GM12865 (cell line): ENCODE results near the gene ANAPC4.

Source experiments
- DNase-seq: peaks from one replicate; pipeline ENCODE4 v3.0.0; 2010; ENCODE audit warnings: low read depth
- H3K4me3 ChIP-seq: 2 replicates; pipeline ENCODE4 v1.5.1; 2011; ENCODE audit warnings: mild to moderate bottlenecking, low read depth, low read length, control low read depth
- CTCF ChIP-seq: IDR thresholded peaks from 2 replicates; pipeline ENCODE4 v1.5.1; 2011; ENCODE audit warnings: low read length, control low read depth, low read depth, inconsistent platforms; ENCODE audit not compliant: insufficient read depth; ENCODE audit errors: missing control alignments

Gene ANAPC4

GRCh38 chr4:25402521-25402920, 25.5 kb downstream of the ANAPC4 start:
- no peak for DNase-seq
- no peak for TF ChIP-seq CTCF

GRCh38 chr4:25403699-25404098, 26.6 kb downstream of the ANAPC4 start:
- H3K4me3 ChIP-seq: no peak overlapping the region
- TF ChIP-seq CTCF: no peak
- no peak for DNase-seq

More at GRCh38 chr4:25402521-25402920, 25.5 kb downstream of the ANAPC4 start:
- H3K4me3 ChIP-seq: no peak overlapping the region

- DNase-seq: no peak
- TF ChIP-seq CTCF: no peak
- no peak overlapping the region for H3K4me3 ChIP-seq
Measured at GRCh38 chr4:25405453-25405852, 28.4 kb downstream of the ANAPC4 start.

GRCh38 chr4:25406081-25406692, 29.1 kb downstream of the ANAPC4 start:
- no peak for DNase-seq
- H3K4me3 ChIP-seq: no peak overlapping the region
- TF ChIP-seq CTCF: no peak

GRCh38 chr4:25410820-25411529, 33.9 kb downstream of the ANAPC4 start:
- no peak for TF ChIP-seq CTCF
- no peak overlapping the region for H3K4me3 ChIP-seq
- no peak for DNase-seq

GRCh38 chr4:25413261-25413660, 36.2 kb downstream of the ANAPC4 start:
- H3K4me3 ChIP-seq: no peak overlapping the region
- no peak for TF ChIP-seq CTCF
- no peak for DNase-seq
